Loucy (cell line): ENCODE data around the gene SRBD1.

Experiments
- EZH2phosphoT487 ChIP-seq: fragments of 200-600 bp; IDR thresholded peaks from 2 replicates; pipeline ENCODE4 v1.6.1; 2018; ENCODE audit warnings: antibody characterized with exemption, mild to moderate bottlenecking, moderate library complexity, borderline replicate concordance
- TF ChIP-seq, protein P1 (sequence below): fragments of 200-600 bp; sonication (generic); conservative IDR thresholded peaks from 2 replicates; pipeline ENCODE4 v1.5.1; 2014; ENCODE audit warnings: mild to moderate bottlenecking, antibody characterized with exemption, low read length

DNA sequence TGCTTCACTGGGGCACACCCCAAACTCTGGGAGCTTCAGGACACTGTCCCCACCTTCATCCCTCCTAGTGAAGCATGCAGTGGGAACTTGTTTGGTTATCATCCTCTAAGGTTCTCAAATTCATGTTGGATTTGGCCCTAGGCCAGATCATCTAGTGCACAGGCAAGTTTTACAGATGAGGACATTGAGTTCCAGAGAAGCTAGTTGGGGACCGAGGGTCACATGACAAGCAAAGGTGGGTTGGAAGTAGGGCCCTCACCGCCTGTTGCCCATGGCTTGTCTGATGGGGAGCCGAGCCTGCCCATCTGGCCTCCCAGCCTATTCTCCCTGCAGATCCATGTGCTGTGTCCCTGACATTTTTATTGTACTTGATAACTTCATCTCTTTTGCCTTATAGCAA lies 43.2 kb upstream of the SRBD1 start:
- TF ChIP-seq EZH2phosphoT487, result no peak
- TF ChIP-seq, protein P1, sequence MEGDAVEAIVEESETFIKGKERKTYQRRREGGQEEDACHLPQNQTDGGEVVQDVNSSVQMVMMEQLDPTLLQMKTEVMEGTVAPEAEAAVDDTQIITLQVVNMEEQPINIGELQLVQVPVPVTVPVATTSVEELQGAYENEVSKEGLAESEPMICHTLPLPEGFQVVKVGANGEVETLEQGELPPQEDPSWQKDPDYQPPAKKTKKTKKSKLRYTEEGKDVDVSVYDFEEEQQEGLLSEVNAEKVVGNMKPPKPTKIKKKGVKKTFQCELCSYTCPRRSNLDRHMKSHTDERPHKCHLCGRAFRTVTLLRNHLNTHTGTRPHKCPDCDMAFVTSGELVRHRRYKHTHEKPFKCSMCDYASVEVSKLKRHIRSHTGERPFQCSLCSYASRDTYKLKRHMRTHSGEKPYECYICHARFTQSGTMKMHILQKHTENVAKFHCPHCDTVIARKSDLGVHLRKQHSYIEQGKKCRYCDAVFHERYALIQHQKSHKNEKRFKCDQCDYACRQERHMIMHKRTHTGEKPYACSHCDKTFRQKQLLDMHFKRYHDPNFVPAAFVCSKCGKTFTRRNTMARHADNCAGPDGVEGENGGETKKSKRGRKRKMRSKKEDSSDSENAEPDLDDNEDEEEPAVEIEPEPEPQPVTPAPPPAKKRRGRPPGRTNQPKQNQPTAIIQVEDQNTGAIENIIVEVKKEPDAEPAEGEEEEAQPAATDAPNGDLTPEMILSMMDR, result no peak
